D721Med (cell line): ENCODE measurements around the gene IDH3G.
"Not testable (repeated sequence)": the region's sequence is repeated elsewhere in the genome, so short reads cannot be mapped to it uniquely, and the experiment has no call there.

Experiments used
- DNase-seq: peaks from one replicate; pipeline ENCODE4 v3.0.0; 2011; ENCODE audit warnings: low spot score; ENCODE audit not compliant: insufficient read length
- FAIRE-seq: peaks from 2 replicates; lab custom pipeline; 2011; peaks lifted over from hg19 to GRCh38; lab: Jason Lieb, UNC
- CTCF ChIP-seq: IDR thresholded peaks from 2 replicates; pipeline ENCODE4 v1.5.1; 2012; ENCODE audit warnings: mild to moderate bottlenecking, control low read depth; ENCODE audit not compliant: insufficient read depth; ENCODE audit errors: missing control alignments

IDH3G gene

GRCh38 chrX:153763989-153764755, 30.0 kb downstream of the IDH3G start, which contains the start of gene PLXNB3:
Gene PLXNB3, plus strand, starts transcription at chrX:153764249. Its CDS starts 1,287 bp downstream, at chrX:153765536.
- peak; percentile 74 for DNase-seq
- FAIRE-seq = no peak

DNA sequence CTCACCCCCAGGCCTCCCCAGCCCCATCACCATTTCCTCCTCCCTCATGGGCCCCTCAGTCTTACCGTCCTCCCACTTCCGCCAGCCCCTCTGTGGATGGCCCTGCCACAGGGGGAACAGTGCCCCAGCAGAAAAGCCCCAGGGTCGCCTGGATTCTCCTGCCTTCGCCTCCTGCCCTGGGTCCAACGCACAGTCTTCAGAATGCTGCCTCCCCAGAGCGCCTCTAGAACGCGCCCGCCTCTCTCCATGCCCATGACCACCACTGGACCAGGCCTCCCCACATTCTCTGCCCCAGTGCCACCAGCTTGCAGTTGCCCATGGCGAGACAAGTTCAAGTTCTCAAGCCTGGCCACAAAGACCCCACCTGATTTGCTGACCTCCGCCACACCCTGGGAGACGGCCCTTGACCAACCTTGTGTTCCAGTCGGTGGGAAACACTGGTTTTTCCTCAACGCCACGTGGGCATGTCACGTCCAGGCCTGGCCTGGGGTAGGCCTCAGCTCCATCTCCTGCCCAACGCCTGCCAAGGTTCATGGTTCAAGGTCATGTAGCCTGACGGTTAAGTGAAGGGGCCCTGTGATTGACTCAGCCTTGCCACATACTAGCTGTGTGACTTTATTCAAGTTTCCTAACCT, 30.8 kb downstream of the IDH3G start:
- DNase-seq = no peak
- no peak for TF ChIP-seq CTCF
- FAIRE-seq = no peak

More at GRCh38 chrX:153763989-153764755, 30.0 kb downstream of the IDH3G start, which contains the start of gene PLXNB3:
- peak; percentile 74 for TF ChIP-seq CTCF

GRCh38 chrX:153762626-153763173, 31.5 kb downstream of the IDH3G start:
- no peak for FAIRE-seq
- DNase-seq = no peak
- TF ChIP-seq CTCF = no peak

DNA sequence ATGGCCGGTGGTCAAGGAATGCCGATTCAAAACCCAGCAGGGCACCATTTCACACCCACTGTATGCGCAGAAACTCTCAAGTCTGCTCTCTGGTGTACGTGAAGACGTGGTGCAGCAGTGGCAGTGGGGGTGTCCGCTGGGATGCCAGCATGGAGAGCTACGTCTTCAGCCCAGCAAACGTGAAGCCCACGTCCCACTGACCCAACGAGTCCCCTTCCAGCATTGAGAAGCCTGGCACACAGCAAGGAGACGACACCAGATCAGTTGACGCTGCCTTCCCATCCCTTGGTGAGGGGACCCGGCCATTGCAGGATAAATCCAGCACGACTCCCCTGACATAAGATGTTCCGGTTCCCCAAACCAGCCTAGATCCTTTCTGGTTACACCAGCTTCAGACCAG, 32.3 kb downstream of the IDH3G start:
- FAIRE-seq (no peak), DNase-seq (no peak)
- TF ChIP-seq CTCF = no peak

GRCh38 chrX:153755136-153755535, 39.0 kb downstream of the IDH3G start:
- no peak for TF ChIP-seq CTCF
- FAIRE-seq (no peak), DNase-seq (no peak)

- DNase-seq = no peak
- TF ChIP-seq CTCF = no peak
- no peak for FAIRE-seq
Observed at GRCh38 chrX:153750127-153750774, 43.9 kb downstream of the IDH3G start.

DNA sequence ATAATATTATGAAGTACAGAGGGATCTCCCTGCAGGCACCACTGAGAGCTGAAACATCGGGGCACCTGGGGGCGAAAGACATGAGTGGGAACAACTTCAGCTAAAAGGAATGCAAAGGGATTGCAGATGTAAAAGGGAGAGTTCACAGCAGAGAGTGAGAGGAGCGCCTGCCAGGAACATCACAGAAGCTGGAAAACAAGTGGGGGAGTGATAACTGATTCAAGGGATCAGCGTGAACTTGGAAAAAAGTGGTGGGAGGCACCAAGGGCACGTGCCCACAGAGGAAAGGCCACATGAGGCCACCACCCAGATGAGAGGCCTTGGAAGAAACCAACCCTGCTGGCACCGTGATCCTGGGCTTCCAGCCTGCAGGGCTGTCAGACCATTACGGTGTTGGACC, 45.2 kb downstream of the IDH3G start:
- not testable (repeated sequence) for DNase-seq, FAIRE-seq

DNA sequence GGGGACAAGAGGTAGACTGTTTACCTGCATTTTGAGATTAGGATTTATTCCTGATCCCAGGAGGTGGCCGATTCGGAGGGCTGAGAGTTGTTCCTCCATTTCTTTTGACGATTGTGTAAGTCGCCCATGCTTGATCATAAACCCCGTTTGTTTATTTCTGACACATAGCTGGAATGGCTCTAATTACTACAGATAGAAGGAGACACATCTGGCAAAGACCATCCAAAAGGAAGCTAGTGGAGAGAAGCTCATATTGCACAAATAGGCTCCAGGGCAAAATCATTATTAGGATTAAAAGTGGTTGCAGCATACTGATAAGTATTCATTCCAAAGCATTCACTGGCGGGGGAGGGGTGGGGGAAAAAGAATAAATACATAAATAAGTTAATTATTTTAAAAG, 47.2 kb downstream of the IDH3G start:
- DNase-seq, FAIRE-seq: not testable (repeated sequence)
